Colonic mucosa (tissue), 4 donors: ENCODE measurements around the gene CDPF1. TPM values are rescaled to one million over a fixed set of nuclear protein-coding genes. Genes with fewer than 3 reads are reported as not detected.
"Not testable (repeated sequence)": the region's sequence is repeated elsewhere in the genome, so short reads cannot be mapped to it uniquely, and the experiment has no call there.

ENCODE experiments used
- DNase-seq: peaks from one replicate; pipeline ENCODE4 v3.0.0-alpha.2; 2020
- H3K27ac ChIP-seq: fragments of 200-600 bp; one replicate; pipeline ENCODE4 v1.8.0; 2021
- H3K27me3 ChIP-seq: fragments of 200-600 bp; one replicate; pipeline ENCODE4 v1.8.0; 2021
- H3K36me3 ChIP-seq: fragments of 200-600 bp; one replicate; pipeline ENCODE4 v1.8.0; 2021
- H3K4me1 ChIP-seq: fragments of 200-600 bp; one replicate; pipeline ENCODE4 v1.8.0; 2021; ENCODE audit warnings: mild to moderate bottlenecking
- H3K4me3 ChIP-seq: fragments of 200-600 bp; one replicate; pipeline ENCODE4 v1.8.0; 2021
- H3K9ac ChIP-seq, 2 donors: one replicate each; pipeline ENCODE4 v1.7.0; 2013; ENCODE audit warnings: control low read depth in 2 of 2, low read depth in 2 of 2, low read length in 2 of 2
- H3K9me3 ChIP-seq: fragments of 200-600 bp; one replicate; pipeline ENCODE4 v1.8.0; 2021
- CTCF ChIP-seq: fragments of 200-600 bp; IDR thresholded peaks from one replicate; pipeline ENCODE4 v1.8.0; 2022; ENCODE audit warnings: antibody characterized with exemption, mild to moderate bottlenecking
- intact Hi-C: fragments of 100-400 bp; cut with DNase I; formaldehyde crosslinking; loops from one replicate; pipeline ENCODE4 v1.14.1; 2022
- total RNA-seq, 2 donors: library from RNA; stranded (reverse); fragmentation: NEBNext Ultra II Directional in 1 of 2; extraction: Animal tissue kit (Norgen Biotek cat#: 25700) in 1 of 2; gene quantifications; one replicate each; pipeline ENCODE4 v1.2.1, GENCODE V29; 2021
- donor health status: healthy.
- donor health status: DM: no; HTN: no; CAD: no.
- donor health status: DM: no; HTN: no; CAD: no.

The CDPF1 gene
- total RNA-seq, 2 donors from 2014 or later = 5.8 to 11.2 TPM

DNA sequence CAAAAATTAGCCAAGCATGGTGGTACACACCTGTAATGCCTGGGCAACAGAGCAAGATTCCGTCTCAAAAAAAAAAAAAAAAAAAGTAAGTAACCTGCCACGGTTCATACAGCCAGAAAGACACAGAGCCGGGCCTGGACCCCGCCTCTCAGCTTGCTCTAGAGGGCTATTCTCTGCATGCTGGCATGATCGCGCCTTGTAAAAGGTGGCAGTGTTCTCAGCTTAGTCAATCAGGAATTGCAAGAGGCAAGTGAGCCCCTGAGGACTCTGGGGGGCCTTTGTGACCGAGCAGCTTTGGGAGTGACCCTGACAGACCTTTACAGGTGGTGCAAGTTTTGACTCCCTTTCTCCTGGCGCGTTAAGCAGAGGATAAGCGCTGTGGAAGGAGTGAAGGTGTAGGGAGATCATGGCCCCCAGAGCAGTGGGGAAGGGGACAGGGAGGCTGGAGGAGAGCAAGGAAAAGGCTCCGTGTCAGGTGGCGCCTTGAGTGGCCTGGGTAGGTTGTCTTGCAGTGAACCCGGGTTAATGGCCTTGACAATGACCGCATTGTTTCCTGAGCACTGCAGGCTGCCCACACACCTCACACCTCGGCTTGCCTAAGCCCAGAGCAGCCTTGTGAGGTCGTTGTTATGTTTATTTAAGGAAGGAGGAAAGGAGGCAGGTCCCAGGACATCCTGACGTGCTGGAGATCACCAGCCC is 48.9 kb downstream of the CDPF1 start:
- TF ChIP-seq CTCF = no peak
- Histone ChIP-seq H3K36me3 (no peaks in the 10 kb centered on the region), H3K4me3 (no peak overlapping the region), H3K9me3 (no peaks in the 10 kb centered on the region), H3K4me1 (peaks cover 6% of the 10 kb centered on the region), H3K9ac (peak overlapping the region; percentile 24 to 76), H3K27ac (peak overlapping the region; percentile 90), H3K27me3 (no peaks in the 10 kb centered on the region)
- peak; percentile 80 for DNase-seq
- intact Hi-C loops = no loop called here

- H3K9ac ChIP-seq, H3K36me3 ChIP-seq, H3K9me3 ChIP-seq, H3K27ac ChIP-seq, DNase-seq, H3K27me3 ChIP-seq, intact Hi-C loops, H3K4me3 ChIP-seq: not testable (repeated sequence)
- peaks cover 19% of the 10 kb centered on the region for H3K4me1 ChIP-seq
Observed at GRCh38 chr22:46198806-46199205, 51.3 kb downstream of the CDPF1 start.

DNA sequence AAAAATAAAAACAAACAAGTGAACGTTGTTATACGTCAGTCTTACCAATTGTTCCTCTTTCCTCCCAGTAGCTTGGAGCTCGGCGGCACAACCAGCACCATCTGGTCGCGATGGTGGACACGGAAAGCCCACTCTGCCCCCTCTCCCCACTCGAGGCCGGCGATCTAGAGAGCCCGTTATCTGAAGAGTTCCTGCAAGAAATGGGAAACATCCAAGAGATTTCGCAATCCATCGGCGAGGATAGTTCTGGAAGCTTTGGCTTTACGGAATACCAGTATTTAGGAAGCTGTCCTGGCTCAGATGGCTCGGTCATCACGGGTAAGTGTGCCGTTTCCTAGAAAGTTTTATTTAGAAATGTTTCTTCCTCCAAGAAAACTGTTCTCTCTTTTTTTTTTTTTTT is 51.8 kb downstream of the CDPF1 start:
- Histone ChIP-seq H3K9me3 (no peaks in the 10 kb centered on the region), H3K36me3 (no peaks in the 10 kb centered on the region), H3K4me1 (peaks cover 22% of the 10 kb centered on the region), H3K4me3 (no peak overlapping the region), H3K27ac (no peak overlapping the region), H3K27me3 (no peaks in the 10 kb centered on the region), H3K9ac (no peak overlapping the region)
- intact Hi-C loops = no loop called here
- no peak for TF ChIP-seq CTCF
- DNase-seq = no peak

- H3K27me3 ChIP-seq = no peaks in the 10 kb centered on the region
- no peak overlapping the region for H3K4me3 ChIP-seq
- no peaks in the 10 kb centered on the region for H3K9me3 ChIP-seq
- intact Hi-C loops = no loop called here
- TF ChIP-seq CTCF = no peak
- H3K9ac ChIP-seq = peak overlapping the region; percentile 26 to 73
- H3K27ac ChIP-seq = peak overlapping the region; percentile 72
- peaks cover 29% of the 10 kb centered on the region for H3K4me1 ChIP-seq
- H3K36me3 ChIP-seq = no peaks in the 10 kb centered on the region
- peak; percentile 72 for DNase-seq
Observed at GRCh38 chr22:46196278-46196677, 53.8 kb downstream of the CDPF1 start.

DNA sequence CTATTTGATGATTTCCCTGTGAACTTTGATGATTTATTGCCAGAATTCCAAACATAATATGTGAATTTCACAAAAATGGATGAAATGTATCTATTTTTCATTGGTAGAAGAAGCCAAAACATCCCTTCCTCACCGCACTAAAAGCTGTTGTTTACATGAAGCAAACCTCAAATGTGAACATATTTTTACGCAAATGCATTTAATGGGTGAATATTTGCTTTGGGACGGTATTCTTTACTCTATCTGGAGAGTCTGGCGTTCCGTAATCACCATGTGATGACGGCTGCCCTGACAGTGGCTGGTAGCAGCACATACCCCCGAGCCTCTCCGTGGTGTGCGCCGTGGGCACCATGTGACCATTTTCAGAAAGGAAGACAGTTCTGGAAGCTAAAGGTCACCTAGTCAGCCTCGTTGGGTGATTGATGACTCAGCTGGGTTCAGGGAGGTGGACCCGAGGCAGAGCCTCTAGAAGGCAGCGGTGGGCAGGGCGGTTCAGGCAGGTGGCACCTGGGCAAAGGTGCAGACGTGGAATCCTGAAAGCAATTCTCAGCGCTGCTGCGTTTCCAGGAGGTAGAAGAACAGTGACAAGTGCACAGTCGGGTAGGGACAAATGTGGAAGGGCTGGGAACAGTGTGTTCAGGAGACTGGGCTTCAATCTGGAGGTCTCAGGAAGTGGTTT is 54.5 kb downstream of the CDPF1 start:
- Histone ChIP-seq H3K27me3 (no peaks in the 10 kb centered on the region), H3K9me3 (no peaks in the 10 kb centered on the region), H3K4me1 (peaks cover 29% of the 10 kb centered on the region), H3K27ac (peak overlapping the region; percentile 72), H3K36me3 (no peaks in the 10 kb centered on the region), H3K9ac (peak overlapping the region; percentile 26 to 73), H3K4me3 (no peak overlapping the region)
- no peak for TF ChIP-seq CTCF
- intact Hi-C loops = no loop called here
- peak; percentile 91 for DNase-seq

Other genes with a start within 250 kb of the CDPF1 start
- gene PPARA, start 99.8 kb downstream of the CDPF1 start, total RNA-seq = 10 to 100 TPM; 59.8 to 74.8 TPM
- 1 to 10 TPM in 1 of 2 donors, under 1 TPM in 1; 0.32 to 1.1 TPM for gene PKDREJ, start 13.1 kb upstream of the CDPF1 start, total RNA-seq
- 100 to 1,000 TPM; 124 to 149 TPM for gene TTC38, start 17.7 kb upstream of the CDPF1 start, total RNA-seq
- 10 to 100 TPM in 1 of 2 donors, 1 to 10 TPM in 1; 7.8 to 38.8 TPM for gene GTSE1, start 46.6 kb upstream of the CDPF1 start, total RNA-seq
- gene TRMU, start 85.4 kb upstream of the CDPF1 start, total RNA-seq = 10 to 100 TPM; 25.2 to 71.8 TPM